Fibroblast of villous mesenchyme (primary cell): Measurements from ENCODE around the gene SRL. TPM values are rescaled to one million over a fixed set of nuclear protein-coding genes. Genes with fewer than 3 reads are reported as not detected.

ENCODE experiments used
- DNase-seq: peaks from one replicate; pipeline ENCODE4 v3.0.0-alpha.2; 2010; ENCODE audit warnings: low read depth
- H3K4me3 ChIP-seq: 2 replicates; pipeline ENCODE4 v1.5.1; 2011; ENCODE audit warnings: low read depth, mild to moderate bottlenecking, low read length
- CTCF ChIP-seq: IDR thresholded peaks from 2 replicates; pipeline ENCODE4 v1.5.1; 2012; ENCODE audit warnings: low read depth, mild to moderate bottlenecking, low read length; ENCODE audit not compliant: insufficient read depth
- total RNA-seq: library from RNA; depleted of rRNA; stranded (reverse); fragments of >200 nt; gene quantifications from 2 replicates; pipeline ENCODE4 v1.2.3, GENCODE V29; 2012

The SRL gene
- total RNA-seq: under 0.01 and 0.43 TPM in 2 replicates

- no peak within 1 kb of the TSS for H3K4me3 ChIP-seq
- no peak for DNase-seq
- TF ChIP-seq CTCF: no peak
Measured at GRCh38 chr16:4241928-4242283, at the start of gene SRL. Gene SRL, minus strand, starts transcription at chr16:4242080. Its CDS starts 13 bp downstream, at chr16:4242067.

GRCh38 chr16:4290236-4290830, 48.5 kb upstream of the SRL start:
- peak; percentile 63 for TF ChIP-seq CTCF
- no peak overlapping the region for H3K4me3 ChIP-seq
- DNase-seq: peak; percentile 94

- TF ChIP-seq CTCF: peak; percentile 98
- DNase-seq: peak; percentile 68
- H3K4me3 ChIP-seq: no peak overlapping the region
Measured at GRCh38 chr16:4288148-4288921, 46.5 kb upstream of the SRL start.

GRCh38 chr16:4285167-4285566, 43.3 kb upstream of the SRL start:
- TF ChIP-seq CTCF: no peak
- no peak overlapping the region for H3K4me3 ChIP-seq
- no peak for DNase-seq

GRCh38 chr16:4283939-4284338, 42.1 kb upstream of the SRL start:
- H3K4me3 ChIP-seq: no peak overlapping the region
- no peak for DNase-seq
- TF ChIP-seq CTCF: no peak

- TF ChIP-seq CTCF: no peak
- no peak for DNase-seq
- H3K4me3 ChIP-seq: no peak overlapping the region
Measured at GRCh38 chr16:4283441-4283840, 41.6 kb upstream of the SRL start.

- TF ChIP-seq CTCF: no peak
- no peak for DNase-seq
- no peak overlapping the region for H3K4me3 ChIP-seq
Measured at GRCh38 chr16:4280625-4281024, 38.7 kb upstream of the SRL start.
